Measurements from ENCODE around the gene PLTP.
"Not testable (repeated sequence)": the region's sequence is repeated elsewhere in the genome, so short reads cannot be mapped to it uniquely, and the experiment has no call there.

PLTP gene

DNA sequence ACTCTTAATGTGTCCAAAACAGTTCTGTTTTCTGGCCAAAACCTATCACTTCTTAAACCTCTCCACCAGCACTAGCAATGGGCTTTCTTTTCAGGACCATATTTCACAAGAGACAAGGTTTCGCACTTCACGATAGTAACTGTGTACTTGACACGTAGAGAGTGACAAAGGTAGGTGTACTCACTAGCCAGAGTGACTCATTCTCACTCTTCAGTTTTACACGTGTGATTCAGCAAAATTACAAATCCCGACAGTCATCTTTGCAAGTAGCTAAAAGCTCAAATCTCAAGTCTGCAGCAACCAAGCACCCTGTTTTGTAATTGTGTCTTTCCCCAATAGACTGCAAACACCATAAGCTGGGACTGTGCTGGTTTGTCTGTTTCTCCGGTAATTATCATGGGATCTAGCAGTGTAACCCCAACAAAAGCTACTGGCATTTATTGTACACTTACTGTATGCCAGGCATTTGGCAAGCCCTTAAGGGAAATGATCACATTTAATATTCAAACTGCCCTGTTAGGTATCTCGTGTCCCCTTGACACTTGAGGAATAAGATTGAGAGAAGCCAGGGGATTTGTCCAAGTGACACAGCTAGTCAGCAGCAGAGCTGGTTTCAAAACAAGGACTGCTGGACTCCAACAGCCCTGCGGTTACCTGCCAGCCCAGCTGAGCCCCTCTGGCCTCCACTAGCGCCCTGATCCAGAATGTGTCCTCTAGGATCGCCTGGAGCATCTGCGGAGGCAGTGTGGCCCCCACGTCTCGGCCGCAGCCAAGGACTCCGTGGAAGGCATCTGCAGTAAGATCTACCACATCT lies 32.4 kb upstream of the PLTP start:
- DNase-seq = no peak

DNA sequence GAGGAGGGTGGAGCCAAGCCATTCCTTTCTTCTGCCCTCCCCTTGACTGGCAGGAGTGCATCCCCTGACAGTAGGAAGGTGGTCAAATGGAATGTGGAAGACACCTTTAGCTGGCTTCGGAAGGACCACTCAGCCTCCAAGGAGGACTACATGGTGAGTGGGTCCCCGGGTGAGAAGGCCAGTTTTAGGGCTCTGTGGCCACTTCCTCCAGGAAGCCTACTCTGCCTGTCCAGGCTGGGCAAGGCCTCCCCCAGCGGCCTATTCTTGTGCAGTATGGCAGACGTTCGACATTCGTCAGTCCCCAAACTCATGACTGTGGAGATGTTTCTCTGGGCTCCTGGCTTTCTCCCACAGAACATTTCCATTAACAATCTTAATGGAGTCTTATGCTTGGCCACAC lies 31.7 kb upstream of the PLTP start:
- DNase-seq = no peak

DNA sequence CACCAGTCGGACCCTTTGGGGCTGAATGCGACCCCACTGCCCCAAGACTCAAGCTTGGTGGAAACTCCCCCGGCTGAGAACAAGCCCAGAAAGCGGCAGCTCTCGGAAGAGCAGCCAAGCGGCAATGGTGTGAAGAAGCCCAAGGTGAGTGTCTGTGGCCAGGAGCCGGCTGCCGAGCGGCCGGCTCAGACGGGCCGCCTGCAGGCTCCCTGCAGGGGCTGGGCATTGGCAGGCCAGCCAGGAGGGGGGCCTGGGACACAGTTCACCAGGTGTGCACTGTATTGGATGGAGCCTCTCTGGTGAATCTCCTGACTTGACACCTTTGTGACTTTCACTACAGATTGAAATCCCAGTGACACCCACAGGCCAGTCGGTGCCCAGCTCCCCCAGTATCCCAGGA lies 28.5 kb upstream of the PLTP start:
- no peak for DNase-seq

DNA sequence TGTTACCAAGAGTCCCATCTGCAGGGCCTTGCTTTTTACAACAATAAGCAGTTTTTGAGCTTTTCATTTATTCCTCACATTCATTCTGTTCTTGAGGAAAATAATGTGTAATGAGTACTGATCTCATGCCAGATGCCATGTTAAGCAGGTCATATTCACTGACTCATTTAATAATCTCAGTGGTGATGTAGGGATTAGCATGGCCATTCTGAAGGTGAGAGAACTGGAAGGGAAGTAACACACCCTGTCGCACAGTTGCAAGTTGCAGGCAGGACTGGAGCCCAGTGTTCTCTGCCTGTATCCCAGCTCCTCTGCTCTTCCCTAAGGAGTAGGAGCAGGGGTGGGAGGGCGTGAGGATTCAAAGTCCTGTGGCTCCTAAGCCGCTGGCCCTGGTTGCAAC lies 28.1 kb upstream of the PLTP start:
- DNase-seq = no peak

DNA sequence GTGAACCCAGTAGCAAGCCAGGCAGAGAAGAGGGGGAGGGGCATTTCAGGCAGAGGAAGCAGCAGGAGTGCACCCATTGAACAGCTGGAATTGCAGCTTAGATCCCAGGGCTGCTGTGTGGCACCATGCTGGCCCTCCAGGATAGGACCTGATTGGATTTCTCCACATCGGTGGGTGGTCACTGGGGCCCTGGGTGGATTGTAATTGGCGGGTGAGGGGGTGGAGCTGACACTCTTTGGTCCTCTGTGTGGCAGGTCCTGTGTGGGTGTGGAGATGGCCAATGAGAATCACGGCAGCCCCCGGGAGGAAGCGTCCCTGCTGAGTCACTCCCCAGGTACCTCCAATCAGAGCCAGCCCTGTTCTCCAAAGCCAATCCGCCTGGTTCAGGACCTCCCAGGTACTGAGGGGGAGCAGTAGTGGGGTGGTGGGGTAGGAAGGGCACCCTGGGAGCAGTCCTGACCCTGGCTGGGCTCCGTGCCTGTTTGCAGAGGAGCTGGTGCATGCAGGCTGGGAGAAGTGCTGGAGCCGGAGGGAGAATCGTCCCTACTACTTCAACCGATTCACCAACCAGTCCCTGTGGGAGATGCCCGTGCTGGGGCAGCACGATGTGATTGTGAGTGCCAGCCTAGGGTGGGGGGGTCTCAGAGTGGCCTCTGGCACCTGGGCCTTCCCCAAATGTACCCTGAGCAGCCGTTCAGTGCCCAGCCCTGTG lies 26.9 kb upstream of the PLTP start:
- DNase-seq = no peak

DNA sequence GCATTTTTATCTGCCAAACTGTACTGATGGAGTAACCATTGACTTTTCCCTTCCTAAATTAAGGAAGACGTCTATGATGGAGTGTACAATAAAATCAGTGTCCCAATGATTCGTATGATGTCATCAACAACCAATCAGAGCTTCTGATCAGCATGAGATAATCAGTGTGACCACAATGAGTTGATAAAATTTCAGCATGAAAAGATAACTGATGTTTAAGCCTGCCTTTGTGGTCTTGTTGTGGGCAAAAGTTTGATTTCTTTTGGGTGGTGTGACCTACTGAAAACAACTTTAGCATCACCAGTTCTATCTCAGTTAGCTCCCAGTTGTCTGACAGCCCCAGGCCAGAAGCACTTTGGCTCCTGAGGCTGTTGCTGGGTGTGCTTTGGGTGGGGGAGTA lies 25.8 kb upstream of the PLTP start:
- DNase-seq = no peak

DNA sequence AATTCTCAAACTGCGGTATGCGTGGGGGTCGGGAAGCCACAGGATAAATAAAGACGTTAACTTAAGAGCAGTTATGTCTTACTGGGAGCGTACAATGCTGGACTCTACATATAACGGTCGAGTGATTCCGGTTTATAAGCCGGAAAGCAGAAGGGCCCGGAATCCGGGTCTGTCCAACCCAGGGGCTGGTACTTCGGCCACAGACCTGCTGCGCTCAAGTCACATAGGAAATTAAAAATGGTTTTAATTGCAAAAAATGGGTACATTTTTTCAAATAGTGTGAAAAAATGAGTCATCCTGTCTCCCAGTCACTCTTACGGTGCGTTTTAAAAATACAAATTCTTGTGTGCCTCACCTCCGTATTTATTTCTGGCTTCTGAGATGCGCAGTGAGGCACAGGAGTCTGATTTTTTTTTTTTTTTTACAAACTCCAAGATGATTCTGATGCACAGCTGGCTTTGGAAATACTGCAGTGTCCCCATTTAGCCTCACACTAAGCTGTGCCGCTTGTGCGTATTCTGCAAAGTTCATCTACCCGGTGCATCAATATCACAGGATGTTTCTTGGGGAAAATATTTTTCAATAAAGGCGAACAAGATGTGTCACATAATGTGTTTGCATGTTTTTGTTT lies 23.6 kb upstream of the PLTP start:
- no peak for DNase-seq

DNA sequence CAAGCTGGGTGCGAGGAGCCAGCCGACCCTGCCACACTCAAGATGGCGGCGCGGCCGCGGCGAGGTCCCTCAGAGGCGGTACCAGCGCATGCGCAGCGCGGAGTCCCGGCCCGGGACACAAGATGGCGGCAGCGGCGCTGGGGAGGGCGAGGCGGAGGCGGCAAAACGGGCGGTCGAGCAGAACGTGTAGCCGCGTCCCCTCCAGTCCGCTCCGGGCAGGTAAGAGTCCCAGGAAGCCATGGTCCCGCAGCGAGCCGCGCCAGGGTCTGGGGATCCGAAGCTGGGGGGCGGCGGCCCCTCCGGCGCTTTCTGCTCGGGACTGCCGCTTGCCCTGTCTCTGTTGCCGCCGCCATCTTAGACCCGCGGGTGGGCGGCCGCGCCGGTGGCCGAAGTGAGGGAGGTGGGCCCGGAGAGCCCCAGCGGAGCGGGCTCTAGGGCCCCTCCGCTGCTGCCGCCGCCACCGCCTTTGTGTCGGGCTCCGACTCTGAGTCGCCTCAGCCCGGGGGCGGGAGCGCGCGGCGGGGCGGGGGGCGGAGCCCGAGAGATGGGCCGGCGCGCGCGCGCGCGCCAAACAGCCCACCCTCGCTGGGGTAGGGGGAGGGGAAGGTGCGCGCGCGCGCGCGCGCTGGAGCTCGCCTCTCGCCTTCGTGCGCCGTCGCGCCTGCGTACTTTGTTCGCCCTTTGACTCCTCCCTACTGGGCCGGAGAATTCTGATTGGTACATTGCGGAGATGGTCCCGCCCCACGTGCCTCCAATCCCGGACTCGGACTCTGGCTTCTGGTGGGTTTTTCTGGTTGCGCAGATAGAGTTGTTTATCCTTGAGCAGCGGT lies 22.8 kb upstream of the PLTP start, which contains the start of gene PCIF1:
Gene PCIF1 (plus strand): TSS at position 98 of the 830 bp plus-strand sequence. CDS start 4,317 bp downstream, outside the sequence.
- DNase-seq = peak; percentile 96 to 99

DNA sequence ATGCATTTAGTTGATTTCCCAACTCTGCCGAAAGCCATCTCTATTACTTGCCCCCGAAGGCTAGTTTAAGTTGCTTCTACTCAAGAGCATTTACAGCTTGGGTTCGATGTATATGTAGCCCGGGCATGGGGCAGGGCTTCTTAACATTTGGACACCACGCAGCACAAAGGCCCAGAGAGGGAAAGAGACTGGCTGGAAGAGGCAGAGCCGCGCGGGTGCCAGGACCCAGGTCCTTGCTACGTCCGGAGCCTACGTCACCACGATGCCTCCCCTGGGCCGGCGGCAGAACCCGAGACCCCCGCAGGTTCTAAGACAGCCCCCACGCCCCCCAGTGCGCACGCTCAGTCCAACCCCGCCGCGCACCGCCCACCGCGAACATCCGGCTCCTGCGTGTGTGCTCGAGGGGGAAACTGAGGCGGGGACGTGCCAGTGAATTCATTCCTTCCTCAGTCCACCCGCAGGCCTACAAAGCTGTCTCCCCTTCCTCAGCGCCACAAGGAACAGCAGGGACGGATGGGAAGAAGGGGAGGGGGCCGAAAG lies 22.2 kb upstream of the PLTP start:
- DNase-seq = peak; percentile 83 to 87

DNA sequence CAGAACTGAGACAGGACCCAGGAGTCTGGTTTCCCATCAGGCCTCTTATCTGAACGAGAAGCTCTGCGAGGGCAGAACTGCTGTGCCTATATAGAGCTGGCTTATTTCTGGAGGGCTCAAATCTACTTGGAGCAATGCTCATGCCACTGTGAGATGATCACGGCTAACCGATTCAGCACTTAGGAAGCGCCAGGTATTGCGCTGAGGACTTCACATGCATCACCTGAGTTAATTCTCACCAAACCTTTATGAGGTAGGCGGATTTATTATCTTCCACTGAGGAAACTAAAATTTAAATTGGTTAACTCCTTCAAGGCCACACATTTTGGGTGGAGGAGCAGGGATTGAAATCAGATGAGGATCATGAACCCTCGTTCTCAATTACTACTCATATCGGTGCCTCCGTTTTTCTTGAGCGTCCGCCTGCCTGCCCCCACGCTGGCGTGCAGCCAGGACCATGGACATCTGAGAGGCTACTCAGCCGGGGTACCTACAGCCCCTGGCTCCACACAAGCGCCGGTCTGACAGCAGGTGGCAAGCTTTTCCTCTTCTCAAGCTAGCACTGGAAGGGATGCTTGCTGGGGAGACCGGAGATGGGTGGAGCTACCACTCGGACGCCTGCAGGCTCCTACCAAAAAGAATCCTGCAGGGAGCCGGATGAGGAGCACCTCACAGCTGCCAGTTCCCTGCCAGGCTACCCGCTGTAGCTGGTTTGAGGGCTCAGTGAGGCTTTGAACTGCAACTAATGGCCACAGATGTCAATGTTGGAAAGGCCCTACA lies 21.5 kb upstream of the PLTP start:
- DNase-seq = peak; percentile 78 to 80

DNA sequence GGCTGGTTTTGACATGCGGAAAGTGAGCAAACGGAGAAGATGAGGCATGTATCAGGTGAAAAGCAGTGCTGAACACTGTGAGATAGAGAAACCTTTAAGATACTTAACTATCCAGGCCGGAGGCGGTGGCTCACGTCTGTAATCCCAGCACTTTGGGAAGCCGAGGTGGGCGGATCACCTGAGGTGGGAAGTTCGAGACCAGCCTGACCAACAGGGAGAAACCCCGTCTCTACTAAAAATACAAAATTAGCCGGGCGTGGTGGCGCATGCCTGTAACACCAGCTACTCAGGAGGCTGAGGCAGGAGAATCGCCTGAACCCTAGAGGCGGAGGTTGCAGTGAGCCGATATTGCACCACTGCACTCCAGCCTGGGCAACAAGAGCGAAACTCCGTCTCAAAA lies 19.7 kb upstream of the PLTP start:
- DNase-seq = not testable (repeated sequence)

DNA sequence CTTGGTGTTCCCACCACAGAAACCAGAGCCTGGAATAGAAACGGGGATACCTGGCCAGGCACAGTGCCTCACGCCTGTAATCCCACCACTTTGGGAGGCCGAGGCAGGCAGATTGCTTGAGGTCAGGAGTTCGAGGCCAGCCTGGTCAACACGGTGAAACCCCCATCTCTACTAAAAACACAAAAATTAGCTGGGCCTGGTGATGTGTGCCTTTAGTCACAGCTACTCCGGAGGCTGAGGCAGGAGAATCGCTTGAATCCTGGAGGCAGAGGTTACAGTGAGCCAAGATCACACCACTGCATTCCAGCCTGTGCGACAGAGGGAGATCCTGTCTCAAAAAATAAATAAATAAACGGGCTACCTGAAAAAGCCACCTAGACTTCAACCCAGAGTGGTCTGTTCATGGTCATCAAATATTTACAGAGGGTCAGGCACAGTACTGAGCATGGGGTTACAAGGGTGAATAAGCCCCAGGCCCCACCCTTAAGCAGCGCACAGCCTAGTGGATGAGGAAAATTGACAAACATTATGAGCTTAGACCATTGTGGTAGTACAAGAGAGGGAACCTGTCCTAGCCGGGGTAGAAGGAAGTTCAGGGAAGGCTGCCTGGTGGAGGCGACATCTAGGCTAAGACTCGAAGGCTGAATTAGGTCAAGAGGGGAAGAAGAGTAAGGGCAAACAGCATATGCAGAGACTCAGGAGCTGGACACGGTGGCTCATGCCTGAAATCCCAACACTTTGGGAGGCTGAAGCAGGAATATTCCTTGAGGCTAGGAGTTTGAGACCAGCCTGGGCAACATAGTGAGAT lies 15.3 kb upstream of the PLTP start:
- DNase-seq = no peak

DNA sequence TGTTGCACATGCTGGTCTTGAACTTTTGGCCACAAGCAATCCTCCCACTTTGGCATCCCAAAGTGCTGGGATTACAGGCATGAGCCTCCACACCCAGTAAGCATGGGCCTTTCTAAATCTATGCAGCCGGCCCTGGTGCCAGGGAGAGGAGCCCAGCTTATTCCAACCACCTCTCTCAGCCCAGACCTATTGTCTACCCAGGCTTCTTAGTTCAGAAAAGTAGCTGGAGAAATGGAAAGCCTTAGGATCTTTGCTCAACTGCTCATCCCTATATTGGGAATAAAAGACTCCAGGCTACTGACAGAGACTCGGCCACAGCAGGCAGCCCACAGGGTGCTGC lies 14.7 kb upstream of the PLTP start:
- no peak for DNase-seq

DNA sequence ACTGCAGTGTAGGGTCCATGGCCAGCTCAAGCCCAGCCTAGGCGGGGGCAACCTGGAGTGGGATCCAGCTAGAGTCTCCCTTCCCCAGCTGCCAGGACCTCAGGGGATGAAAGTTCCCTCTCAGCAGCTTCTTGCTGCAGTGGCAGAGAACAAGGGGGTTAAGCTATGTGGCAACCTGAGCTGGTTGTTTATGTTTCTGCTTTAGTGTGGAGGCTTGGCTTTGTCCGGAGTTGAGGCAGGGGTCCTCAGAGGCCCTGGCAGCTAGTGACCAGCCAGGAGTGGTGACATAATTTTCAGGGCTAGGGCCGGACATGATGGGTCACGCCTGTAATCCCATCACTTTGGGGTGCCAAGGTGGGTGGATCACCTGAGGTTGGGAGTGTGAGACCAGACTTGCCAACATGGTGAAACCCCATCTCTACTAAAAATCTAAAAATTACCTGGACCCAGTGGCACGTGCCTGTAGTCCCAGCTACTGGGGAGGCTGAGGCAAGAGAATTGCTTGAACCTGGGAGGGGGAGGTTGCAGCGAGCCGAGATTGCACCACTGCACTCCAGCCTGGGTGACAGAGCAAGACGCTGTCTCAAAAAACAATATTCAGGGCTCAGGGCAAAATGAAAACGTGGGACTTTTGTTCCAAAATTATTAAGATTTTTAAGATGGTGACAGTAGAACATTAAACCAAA lies 14.0 kb upstream of the PLTP start:
- no peak for DNase-seq

DNA sequence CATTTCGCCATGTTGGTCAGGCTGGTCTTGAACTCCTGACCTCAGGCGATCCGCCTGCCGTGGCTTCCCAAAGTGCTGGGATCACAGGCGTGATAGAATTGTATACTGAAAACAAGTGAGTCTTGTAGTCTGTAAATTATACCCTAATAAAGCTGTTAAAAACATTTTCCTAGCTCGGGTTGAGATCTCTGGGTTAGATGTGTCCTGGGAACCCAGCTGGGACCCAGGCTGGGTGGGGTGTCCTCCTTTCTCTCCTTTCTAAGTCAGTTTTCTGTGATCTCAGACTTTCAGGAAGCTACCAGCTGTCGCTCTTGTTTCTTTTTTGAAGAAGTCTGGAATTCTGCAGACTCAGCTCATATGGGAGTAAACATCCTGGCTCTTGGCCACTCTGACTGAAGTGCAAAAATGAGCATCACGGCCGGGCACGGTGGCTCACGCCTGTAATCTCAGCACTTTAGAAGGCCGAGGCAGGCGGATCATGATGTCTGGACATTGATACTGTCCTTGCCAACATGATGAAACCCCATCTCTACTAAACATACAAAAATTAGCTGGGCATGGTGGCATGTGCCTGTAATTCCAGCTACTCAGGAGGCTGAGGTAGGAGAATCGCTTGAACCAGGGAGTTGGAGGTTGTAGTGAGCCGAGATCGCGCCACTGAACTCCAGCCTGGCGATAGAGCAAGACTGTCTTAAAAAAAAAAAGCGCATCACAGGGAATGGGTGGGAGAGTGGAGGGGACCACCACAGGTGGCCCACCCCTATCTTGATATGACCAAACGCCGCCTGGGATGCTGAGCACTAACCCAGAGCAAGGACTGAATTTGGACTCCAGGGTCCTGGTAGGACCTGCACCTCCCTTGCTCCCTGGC lies 12.7 kb upstream of the PLTP start:
- peak in 1 of 2 experiments; percentile 41 for DNase-seq

DNA sequence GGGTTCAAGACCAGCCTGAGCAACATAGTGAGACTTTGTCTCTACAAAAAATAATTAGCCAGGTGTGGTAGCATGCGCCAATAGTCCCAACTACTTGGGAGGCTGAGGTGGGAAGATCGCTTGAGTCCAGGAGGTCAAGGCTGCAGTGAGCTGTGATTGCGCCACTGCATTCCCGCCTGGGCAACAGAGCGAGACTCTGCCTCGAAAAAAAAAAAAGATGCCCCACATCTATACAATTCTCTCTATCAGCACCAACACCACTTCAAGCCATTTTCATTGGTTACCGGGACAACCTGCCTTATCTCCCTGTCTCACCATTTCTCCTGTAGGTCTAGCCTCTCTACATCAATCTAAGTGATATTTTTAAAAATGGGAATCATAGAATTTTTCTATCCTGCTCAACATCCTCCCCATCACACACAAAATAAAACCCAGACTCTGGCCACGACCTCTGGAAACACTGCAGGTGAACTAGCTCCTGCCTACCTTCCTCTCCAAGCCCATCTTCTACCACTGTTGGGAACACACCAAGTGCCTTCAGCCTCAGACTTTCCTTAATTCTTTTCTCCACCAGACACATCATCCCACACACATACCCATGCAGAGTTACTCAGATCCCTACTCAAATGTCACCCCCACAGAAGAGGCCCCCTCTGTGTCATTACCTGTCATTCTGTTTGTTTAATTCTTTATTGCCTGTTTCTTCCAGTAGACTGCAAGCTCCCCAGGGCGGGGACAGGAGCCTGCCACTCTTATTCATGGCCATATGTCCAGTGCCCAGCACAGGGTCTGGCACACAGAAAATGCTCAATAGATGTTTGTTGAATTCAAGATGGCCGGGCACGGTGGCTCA lies 9.6 kb upstream of the PLTP start:
- no peak for DNase-seq

DNA sequence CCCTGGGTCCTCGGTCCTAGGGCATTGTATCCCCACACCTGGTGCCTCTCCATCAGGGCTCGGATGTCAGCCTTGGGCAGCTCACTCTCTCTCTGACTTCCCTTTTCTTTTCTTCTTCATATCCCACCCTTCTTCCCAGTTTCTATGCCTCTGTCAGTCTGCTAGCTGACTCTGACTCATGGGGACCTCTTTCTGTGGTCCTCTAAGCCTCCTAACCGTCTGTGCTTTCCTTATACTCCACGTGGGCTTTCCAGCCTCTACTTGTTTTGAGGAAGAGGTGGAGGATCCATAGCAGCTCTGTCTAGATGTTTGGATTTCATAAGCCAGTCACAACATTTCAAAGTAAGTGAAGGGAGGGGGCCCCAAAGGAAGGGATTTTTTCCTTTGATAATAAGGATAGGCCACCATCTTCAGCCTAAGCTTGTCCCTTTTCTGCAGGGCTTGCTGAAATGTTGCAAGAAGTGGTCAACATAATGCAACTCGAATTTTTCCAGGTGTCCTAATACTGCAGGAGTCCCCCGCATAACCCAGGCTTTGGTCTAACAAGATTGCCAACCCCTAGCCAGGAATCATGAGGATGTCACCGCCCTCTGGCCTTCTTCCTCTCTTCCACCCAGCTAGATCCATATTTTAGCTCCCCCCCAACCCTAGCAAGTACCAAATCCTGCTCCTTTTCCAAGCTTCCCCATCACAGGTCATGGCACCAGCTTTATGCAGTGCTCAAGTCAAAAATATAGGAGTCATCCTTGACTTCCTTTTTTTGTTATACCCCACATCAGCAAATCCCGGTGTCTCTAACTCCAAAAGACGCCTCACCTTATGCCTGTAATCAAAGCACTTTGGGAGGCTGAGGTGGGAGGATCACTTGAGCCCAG lies 8.7 kb upstream of the PLTP start:
- no peak for DNase-seq
